ENCODE measurements around the gene SCAF4.

Gene SCAF4

GRCh38 chr21:31711745-31712285 lies 20.1 kb downstream of the SCAF4 start:
- DNase-seq = no peak

- DNase-seq = no peak
Measured at GRCh38 chr21:31711326-31711725, 20.6 kb downstream of the SCAF4 start.

- DNase-seq = no peak
Measured at GRCh38 chr21:31710586-31710985, 21.3 kb downstream of the SCAF4 start.

GRCh38 chr21:31708541-31708940 lies 23.4 kb downstream of the SCAF4 start:
- DNase-seq = no peak

DNA sequence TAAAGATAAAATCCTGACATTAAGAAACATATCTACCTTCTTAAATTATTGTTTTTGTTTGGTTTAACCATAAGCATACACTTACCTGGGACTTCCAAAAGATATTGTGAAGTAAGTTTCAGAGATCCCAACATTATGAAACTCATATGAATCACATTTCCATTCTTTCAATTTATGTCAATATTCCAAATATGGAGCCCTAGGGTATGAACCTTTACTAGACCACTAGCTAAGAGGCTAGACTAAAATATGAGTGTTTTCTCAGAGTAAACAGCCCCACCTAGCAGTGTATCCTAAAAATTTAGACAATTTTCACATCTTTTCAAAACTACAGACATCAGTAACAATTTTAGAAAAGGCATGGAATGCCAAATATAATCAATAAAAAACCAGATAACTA lies 24.4 kb downstream of the SCAF4 start:
- no peak for DNase-seq

- DNase-seq = no peak
Measured at GRCh38 chr21:31706562-31706961, 25.4 kb downstream of the SCAF4 start.

- DNase-seq = no peak
Measured at GRCh38 chr21:31700040-31700439, 31.9 kb downstream of the SCAF4 start.

GRCh38 chr21:31698461-31698860 lies 33.5 kb downstream of the SCAF4 start:
- no peak for DNase-seq

- no peak for DNase-seq
Measured at GRCh38 chr21:31696424-31696823, 35.5 kb downstream of the SCAF4 start.

DNA sequence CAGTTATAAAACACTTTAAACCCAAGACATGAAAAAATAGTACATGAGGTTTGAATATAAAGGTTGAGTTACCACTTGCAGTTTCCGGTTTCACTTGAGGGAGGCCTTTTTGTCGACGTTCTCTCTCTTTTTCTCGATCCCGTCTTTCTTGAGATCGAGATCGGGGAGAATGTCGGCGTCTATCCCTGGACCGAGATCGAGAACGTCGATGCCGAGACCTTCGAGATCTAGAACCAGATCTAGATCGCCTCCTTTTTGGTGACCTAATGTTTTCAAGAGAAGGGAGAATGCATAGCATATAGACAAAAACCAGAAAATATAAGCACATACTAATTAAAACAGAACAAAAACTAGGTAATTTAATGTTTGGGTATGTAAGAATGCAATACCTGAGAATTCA lies 38.7 kb downstream of the SCAF4 start:
- DNase-seq = no peak

DNA sequence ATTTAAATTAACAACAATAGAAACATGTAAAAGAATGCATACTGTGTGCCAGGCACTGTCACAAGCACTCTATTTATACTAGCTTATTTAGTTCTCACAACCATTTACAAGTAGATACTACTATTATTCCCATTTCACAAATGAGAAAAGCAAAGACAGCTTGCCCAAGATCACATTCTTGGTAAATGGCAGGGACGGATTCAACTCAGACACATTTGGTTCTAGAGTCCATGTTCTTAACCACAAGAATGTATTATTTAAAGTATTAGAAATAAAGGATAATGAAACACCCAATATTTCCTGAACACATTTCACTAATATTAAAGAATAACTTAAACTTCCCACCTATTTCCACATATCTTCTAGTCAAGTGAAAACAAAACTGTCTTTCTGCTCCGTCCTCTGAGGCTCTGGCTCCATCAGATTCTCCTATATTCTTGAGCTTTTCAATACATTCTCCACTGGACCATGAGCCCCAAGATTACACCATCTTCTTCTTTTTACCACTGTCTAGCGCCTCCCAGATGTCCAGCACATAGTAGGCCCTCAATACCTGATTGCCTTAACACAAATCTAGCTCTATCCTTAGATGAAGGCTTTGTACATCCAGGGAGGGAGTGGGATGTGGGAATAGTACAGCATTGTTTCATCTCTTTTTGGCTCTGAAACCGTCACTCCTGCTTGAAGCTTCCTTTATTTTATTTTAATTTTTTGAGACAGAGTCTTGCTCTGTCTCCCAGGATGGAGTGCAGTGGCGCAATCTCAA lies 43.1 kb downstream of the SCAF4 start:
- no peak for DNase-seq

DNA sequence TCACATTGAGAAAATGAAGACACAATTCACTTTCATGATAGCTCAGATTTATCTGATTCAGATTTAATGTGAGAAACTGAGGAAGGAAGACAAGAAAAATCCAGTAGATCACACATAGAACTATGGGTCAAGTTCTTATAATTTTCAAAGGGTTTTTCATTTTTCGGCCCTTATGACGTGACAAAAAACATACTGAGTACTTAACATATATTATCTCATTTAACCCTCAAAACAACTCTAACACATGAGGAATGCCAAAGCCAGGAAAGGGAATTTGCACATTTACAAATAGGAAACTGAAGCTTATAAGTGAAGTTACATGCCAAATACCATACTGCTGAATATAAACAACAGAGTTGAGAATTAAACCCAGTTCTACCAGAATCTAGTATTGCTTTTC lies 44.8 kb downstream of the SCAF4 start:
- no peak for DNase-seq

DNA sequence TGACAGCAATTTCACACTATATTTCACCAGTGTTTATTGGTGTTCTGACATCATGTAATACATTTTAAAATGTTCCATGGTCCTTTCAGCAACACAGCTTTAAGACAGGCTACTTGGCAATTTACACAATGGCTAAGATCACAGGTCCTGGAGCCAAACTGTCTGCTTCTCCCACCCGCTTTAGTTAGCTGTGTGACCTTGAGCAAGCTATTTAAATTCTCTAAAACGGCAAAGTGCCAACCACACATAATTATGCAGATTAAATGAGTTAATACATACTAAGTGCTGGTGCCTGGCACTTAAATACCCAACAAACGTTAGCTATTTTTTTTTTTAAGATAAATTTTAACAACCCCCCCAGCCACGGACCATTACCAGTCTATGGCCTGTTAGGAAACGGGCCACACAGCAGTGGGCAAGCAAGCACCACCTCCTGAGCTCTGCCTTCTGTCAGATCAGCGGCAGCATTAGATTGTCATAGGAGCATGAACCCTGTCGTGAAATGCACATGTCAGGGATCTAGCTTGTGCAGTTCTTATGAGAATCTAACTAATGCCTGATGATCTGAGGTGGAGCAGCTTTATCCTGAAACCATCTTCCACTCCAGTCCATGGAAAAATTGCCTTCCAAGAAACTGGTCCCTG lies 45.5 kb downstream of the SCAF4 start:
- no peak for DNase-seq

DNA sequence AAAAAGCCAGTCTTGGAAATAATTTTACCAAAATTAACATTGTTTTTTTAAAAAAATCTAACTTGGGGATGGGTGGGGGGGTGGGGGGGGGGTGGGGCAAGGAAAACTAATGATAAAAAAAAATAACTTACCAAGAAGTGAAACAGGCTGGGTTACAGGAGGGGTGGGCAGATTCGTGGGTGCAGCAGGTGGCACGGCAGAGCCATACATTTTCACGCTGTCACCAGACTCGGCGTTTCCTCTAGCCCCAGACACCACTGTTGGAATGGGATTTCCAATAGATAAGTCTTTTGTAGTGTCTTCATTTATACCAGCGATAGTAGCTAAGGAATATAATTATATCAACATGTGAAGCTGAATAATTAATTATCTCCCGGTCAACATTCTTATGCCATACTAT lies 47.0 kb downstream of the SCAF4 start:
- DNase-seq = no peak

DNA sequence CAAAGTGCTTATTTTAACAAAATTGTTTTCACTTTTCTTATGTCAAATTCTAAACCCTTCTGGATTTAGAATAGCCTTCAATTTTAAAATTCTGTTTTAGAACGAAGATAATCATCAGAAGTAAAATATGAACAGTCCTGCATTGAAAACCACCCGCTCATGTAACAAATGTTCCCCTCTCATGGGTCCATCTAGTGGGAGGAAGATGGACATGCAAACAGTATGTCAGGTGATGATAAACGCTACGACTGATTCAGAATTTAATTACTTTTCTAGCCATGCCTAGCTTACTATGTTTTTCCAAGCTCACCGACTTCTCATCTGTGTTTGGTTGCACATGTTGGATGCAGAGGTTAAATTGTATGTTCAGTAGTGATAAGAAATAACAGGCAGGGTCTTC lies 48.9 kb downstream of the SCAF4 start:
- DNase-seq = no peak

GRCh38 chr21:31682620-31683019 lies 49.3 kb downstream of the SCAF4 start:
- no peak for DNase-seq

- DNase-seq = no peak
Measured at GRCh38 chr21:31678478-31678877, 53.4 kb downstream of the SCAF4 start.

- DNase-seq = no peak
Measured at GRCh38 chr21:31677047-31677446, 54.9 kb downstream of the SCAF4 start.

DNA sequence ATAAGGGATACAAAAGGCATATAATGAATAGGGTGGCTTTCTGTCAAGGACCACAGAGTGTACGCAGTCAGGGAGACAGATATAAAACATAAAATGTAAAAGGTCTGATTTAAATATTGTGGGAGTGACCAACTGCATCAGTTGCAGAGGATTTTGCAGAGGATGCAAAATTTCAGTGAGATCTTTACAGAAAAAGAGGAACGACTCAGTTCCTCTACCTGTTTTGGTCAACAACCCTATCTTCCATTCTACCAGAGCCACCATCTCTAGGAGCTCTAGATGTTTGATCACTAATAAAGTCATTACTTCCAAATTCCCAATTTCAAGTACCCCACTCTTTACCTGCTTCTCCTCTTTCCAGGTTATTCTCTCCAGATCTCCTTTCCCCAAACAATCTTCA lies 56.0 kb downstream of the SCAF4 start:
- DNase-seq = no peak

GRCh38 chr21:31675318-31675717 lies 56.6 kb downstream of the SCAF4 start:
- no peak for DNase-seq

GRCh38 chr21:31673321-31673912 lies 58.5 kb downstream of the SCAF4 start:
- DNase-seq = no peak

GRCh38 chr21:31671931-31672330 lies 60.0 kb downstream of the SCAF4 start:
- no peak for DNase-seq

GRCh38 chr21:31671146-31671716 lies 60.7 kb downstream of the SCAF4 start:
- no peak for DNase-seq

GRCh38 chr21:31670070-31670469 lies 61.8 kb downstream of the SCAF4 start:
- DNase-seq = no peak

Data from T-helper 9 cell (primary cell).